Loucy (cell line): ENCODE measurements around the gene POLH.

Source experiments
- EZH2phosphoT487 ChIP-seq: fragments of 200-600 bp; IDR thresholded peaks from 2 replicates; pipeline ENCODE4 v1.6.1; 2018; ENCODE audit warnings: antibody characterized with exemption, mild to moderate bottlenecking, moderate library complexity, borderline replicate concordance
- TF ChIP-seq, protein P1 (sequence below): fragments of 200-600 bp; sonication (generic); conservative IDR thresholded peaks from 2 replicates; pipeline ENCODE4 v1.5.1; 2014; ENCODE audit warnings: mild to moderate bottlenecking, antibody characterized with exemption, low read length

DNA sequence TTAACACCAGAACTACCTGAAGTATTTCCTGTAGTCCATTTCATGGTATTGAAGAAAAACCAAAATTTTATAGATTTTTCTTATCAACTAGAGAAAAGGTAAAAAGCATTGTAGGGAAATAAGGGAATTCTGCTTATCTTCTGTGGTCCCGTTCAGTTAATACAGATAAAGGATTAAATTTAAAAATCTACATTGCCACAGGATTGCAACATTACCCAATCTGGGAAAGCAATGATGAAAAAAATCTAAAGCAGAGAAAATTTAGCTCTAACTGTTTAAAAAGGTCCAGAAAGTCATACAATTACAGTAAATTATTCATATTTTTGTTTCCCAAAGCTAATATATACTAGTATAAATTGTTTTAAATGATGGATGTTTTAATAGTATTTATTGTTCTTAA, 18.0 kb downstream of the POLH start:
- TF ChIP-seq, protein P1, sequence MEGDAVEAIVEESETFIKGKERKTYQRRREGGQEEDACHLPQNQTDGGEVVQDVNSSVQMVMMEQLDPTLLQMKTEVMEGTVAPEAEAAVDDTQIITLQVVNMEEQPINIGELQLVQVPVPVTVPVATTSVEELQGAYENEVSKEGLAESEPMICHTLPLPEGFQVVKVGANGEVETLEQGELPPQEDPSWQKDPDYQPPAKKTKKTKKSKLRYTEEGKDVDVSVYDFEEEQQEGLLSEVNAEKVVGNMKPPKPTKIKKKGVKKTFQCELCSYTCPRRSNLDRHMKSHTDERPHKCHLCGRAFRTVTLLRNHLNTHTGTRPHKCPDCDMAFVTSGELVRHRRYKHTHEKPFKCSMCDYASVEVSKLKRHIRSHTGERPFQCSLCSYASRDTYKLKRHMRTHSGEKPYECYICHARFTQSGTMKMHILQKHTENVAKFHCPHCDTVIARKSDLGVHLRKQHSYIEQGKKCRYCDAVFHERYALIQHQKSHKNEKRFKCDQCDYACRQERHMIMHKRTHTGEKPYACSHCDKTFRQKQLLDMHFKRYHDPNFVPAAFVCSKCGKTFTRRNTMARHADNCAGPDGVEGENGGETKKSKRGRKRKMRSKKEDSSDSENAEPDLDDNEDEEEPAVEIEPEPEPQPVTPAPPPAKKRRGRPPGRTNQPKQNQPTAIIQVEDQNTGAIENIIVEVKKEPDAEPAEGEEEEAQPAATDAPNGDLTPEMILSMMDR, result no peak
- no peak for TF ChIP-seq EZH2phosphoT487
